HG03196 (cell line): Measurements from ENCODE around the gene MAPK7.

Source experiments
- ATAC-seq: cut with Tn5 transposase; IDR thresholded peaks from one replicate; pipeline ENCODE4 v1.9.1; 2021; ENCODE audit not compliant: unreplicated experiment

The MAPK7 gene

DNA sequence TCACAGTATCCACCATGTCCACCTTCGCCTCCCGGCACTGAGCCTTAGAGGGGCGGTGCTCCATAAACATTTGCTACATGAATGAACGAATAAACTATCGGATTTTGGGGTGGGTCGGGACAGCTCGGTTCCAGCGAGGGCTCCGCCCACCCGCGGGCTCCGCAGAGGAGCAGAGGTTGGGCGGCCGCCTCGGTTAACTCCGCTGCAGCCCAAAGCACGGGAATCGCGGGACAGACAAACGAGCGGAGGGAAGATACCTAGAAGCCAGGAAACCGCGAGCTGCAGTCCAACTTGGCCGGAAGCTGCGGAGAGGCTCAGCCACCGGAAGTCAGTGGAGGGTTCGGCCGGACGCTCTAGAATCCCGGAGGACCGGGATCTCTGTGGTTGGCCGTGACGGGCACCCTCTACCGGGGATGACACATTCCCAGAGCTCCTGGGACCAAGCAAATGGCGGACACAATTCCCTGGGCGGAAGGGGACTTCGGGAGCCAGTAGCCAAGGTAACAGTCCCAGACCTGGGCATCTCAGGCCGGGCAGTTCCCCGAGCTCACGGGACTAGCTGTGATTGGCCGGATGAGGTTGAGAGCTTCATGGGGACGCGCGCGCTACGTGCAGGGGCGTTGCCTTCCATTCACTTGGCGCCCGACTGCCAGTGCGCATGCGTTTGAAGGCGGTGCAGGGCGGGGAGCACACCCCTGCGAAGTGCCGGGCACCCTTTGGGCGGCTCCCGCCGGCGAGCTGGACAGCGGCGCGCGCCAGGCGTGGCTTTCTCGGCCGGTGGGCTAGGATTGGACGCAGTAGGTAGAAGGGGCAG lies 489 bp upstream of the MAPK7 start:
- peak; percentile 93 for ATAC-seq

DNA sequence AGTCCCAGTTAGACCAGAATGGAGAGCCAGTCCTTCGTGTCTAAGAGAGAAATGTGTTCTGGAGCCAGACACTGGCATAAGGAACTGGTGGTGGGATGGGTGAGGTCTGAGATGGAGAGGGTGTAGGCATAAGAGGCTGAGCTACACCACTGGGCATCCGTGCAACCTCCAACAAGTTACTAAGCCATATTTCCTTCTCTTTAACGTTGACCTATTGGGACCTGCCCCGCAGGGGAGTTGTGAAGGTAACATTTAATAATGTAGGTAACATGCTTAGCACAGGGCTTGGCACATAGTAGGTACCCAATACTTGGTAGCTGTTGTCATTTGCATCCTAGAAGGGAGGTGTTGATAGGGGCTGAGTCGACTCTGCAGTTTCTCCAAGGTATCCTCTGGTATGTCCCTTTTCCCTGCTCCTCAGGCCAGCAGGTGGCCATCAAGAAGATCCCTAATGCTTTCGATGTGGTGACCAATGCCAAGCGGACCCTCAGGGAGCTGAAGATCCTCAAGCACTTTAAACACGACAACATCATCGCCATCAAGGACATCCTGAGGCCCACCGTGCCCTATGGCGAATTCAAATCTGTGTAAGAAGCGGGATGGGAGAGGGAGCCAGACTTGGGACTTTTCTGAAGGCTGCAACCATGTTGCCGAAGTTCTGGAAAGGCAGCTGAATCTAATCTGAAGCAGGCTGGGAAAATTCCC lies 1.2 kb downstream of the MAPK7 start:
- no peak for ATAC-seq

DNA sequence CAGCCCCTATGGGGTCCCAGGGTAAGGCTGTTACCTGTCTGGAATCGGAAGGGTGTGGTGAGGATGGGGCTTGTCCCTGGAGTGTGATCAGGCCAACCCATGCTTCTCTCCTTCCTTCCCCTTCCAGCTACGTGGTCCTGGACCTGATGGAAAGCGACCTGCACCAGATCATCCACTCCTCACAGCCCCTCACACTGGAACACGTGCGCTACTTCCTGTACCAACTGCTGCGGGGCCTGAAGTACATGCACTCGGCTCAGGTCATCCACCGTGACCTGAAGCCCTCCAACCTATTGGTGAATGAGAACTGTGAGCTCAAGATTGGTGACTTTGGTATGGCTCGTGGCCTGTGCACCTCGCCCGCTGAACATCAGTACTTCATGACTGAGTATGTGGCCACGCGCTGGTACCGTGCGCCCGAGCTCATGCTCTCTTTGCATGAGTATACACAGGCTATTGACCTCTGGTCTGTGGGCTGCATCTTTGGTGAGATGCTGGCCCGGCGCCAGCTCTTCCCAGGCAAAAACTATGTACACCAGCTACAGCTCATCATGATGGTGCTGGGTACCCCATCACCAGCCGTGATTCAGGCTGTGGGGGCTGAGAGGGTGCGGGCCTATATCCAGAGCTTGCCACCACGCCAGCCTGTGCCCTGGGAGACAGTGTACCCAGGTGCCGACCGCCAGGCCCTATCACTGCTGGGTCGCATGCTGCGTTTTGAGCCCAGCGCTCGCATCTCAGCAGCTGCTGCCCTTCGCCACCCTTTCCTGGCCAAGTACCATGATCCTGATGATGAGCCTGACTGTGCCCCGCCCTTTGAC lies 2.4 kb downstream of the MAPK7 start:
- ATAC-seq: no peak

DNA sequence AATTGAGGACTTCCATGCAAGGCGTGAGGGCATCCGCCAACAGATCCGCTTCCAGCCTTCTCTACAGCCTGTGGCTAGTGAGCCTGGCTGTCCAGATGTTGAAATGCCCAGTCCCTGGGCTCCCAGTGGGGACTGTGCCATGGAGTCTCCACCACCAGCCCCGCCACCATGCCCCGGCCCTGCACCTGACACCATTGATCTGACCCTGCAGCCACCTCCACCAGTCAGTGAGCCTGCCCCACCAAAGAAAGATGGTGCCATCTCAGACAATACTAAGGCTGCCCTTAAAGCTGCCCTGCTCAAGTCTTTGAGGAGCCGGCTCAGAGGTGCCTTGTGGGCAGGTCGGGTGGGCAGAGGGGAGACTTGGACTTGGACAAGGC lies 3.1 kb downstream of the MAPK7 start:
- ATAC-seq: no peak

DNA sequence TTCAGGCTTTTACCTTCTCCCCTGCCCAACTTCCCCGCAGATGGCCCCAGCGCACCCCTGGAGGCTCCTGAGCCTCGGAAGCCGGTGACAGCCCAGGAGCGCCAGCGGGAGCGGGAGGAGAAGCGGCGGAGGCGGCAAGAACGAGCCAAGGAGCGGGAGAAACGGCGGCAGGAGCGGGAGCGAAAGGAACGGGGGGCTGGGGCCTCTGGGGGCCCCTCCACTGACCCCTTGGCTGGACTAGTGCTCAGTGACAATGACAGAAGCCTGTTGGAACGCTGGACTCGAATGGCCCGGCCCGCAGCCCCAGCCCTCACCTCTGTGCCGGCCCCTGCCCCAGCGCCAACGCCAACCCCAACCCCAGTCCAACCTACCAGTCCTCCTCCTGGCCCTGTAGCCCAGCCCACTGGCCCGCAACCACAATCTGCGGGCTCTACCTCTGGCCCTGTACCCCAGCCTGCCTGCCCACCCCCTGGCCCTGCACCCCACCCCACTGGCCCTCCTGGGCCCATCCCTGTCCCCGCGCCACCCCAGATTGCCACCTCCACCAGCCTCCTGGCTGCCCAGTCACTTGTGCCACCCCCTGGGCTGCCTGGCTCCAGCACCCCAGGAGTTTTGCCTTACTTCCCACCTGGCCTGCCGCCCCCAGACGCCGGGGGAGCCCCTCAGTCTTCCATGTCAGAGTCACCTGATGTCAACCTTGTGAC lies 3.6 kb downstream of the MAPK7 start:
- ATAC-seq: no peak

DNA sequence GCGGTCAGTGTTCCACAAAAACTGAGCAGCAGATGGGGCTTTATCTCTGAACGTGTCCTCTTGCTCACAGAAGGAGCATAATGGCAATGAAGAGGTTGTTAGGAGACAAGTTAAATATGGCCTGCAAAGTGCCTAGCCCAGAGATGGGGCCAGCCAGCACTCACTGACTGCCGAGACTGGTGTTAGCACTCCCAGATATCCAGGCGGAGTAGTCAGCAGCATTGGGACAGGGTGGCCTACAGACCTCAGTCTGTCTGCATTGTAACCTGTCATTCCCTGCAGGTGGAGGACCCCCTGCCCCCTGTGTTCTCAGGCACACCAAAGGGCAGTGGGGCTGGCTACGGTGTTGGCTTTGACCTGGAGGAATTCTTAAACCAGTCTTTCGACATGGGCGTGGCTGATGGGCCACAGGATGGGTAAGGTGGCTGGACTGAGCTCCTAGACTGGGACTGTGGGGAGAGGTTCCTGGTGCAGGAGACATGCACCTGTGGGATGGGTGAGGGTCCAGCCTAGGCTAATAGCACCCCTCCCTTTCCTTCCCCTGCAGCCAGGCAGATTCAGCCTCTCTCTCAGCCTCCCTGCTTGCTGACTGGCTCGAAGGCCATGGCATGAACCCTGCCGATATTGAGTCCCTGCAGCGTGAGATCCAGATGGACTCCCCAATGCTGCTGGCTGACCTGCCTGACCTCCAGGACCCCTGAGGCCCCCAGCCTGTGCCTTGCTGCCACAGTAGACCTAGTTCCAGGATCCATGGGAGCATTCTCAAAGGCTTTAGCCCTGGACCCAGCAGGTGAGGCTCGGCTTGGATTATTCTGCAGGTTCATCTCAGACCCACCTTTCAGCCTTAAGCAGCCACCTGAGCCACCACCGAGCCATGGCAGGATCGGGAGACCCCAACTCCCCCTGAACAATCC lies 4.5 kb downstream of the MAPK7 start:
- ATAC-seq: no peak

DNA sequence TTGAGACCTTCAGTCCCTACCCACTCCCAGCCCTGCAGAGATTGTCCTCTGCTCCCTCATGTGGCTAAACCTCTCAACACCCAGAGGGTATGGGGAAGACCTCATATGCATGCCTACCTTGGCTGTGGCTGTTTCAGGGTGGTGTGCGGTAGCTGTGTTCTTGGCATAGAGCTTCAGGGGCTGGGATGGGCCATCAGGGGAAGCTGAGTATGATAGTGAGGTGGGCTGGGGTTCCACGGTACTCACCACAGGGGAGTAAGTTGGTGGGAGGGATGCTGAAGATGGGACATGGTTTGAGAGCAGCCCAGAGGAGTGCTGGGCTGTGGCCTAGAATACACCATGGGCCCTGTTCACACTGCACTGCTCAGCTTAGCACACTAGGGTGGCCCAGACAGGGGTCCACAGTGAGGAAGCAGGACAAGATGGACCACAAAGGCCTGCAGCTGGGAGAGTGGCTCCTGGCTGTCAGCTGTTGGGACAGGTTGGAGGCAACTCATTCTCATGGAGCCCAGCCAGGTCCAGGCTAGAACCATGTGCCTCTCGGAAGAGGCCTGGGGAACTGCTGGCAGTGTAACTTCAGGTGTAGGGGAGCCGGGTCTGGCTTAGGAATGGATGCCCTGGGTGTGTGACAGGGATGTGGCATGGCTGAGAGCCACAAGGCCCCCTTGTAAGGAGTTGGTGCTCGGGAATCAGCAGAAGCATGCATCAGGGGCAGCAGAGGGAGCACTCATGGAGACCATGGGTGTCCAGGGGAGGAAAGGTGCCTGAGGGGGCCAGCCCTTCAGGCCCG lies 5.6 kb downstream of the MAPK7 start:
- no peak for ATAC-seq

DNA sequence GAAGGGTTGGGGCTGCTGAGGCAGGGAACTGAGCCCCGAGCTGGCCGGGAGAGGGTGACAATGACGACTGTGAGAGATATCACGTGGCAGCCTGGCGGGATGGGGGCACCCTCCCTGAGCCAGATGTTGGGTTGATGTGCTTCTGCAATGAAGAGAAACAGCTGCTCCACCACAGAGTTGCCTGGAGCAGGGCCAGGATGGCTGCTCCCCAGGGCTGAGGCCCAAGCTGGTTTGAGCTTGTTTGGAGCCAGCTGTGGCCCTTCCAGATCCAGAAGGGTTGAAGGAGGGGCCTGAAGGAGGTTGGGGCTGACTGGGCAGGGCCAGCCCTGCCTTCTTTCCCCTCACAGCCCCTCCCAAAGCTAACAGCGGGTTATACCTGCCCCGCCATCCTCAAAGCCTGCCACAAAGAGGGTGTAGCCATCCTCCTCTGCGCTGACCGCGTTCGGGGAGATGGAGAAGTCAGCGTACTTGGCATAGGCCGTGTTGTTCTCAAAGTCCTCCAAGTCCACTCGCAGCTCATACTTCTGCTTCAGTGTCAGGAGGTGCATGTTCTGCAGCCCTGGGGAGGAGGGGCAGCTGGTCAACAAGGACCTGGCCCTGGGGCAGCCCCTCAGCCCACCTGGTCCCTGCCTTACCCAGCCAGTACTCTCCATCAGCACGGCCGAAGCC lies 6.6 kb downstream of the MAPK7 start:
- ATAC-seq: no peak

DNA sequence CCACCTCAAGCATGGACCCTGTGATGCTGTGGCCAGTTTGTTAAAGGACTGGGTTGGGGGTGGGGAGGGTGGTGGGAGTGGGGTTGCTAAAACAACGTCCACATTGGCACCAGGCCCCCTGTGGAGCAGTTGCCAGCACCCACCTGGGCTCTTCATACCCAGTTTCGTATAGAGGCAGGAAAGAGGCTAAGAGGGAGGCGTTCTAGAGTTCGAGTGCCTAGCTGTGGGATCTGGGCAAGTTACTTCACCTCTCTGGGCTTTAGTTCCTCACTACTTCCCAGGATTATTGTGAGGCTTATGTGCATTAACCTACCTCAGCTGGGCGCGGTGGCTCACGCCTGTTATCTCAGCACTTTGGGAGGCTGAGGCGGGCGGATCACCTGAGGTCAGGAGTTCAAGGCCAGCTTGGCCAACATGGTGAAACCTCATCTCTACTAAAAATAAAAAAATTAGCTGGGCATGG lies 7.3 kb downstream of the MAPK7 start:
- no peak for ATAC-seq

DNA sequence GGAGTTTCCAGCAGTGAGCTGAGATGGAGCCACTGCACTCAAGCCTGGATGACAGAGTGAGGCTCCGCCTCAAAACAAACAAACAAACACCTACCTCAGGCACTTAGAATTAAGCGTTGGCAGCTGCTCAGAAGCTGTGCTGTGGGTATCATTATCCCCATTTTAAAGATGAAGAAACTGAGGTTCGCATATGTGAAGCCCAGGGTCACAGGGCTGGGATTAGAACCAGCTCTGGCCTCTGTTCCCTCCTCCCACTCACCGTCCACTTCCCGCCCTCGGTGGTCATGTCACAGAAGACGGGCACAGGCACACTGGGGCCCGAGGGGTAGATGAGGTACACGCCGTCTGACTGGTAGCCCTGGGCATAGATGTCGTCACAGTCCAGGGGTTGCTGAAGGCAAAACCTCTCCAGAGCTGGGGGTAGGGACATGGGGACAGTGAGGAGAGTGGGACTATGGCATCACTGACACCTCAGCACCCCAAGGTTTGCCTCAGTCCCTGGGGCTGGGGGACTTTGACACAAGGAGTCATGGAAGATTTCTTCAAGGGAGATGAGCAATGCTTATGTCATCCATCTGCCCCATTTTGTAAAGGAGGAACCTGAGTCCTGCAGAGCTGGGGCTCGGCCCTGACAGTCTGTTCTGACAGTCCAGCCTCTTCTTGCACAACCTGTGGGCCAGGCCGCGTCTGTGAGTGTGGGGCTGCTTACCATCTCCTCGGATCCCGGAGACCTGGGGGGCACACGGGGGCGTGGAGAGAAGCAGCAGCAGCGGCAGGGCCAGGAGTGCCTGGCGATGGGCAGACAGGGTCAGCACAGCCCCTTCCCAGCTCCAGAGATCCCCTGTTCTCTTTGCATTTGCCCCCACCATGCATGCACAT lies 8.0 kb downstream of the MAPK7 start:
- ATAC-seq: no peak

DNA sequence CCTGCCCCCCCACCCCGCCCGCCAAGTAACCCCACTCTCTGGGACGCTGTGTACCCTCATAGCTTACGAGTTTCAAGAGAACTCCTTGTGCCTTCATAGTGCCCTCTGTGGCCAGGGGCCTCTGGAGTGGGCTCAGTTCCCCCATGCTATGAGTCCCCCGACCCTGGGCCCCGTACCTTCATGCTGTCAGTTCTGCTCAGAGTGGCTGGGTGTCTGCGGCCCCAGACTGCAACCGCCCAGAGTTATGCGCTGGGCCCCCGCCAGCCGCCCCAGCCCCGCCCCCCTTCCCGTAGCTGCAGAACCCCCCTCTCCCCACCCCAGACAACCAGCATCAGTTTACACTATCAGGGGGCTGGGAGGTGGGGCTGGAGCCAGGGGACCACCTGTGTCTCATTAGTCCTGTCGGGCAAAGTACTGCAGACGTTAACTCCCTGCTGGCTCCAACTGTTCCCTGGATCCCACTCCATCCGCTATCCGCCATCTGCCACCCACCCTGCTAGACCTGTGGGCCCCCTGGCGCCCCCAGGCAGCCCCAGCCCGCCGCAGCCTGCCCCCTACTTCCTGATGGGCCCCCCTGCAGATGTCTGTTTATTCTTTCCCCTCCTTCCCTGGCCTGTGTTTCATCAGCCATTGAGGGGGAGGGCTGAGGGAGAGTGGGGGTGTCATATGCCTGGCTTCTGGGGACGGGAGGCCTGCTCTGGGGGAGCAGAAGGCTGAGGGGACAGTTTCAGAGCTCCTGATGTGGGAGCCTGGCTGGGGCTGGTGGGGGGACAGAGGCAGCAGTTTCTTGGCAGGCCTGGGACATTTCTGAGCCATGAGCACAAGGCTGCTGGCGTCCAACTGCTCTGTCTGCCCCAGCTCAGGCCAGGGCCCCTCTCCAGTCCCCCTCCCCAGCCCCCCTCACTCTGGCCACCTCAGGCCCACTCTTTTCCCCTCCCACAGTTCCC lies 8.9 kb downstream of the MAPK7 start, which contains the start of gene MFAP4:
TSS of gene MFAP4 (minus strand) at position 217 of the 947 bp plus-strand sequence. CDS start at position 182, 35 bp downstream.
- ATAC-seq: no peak

DNA sequence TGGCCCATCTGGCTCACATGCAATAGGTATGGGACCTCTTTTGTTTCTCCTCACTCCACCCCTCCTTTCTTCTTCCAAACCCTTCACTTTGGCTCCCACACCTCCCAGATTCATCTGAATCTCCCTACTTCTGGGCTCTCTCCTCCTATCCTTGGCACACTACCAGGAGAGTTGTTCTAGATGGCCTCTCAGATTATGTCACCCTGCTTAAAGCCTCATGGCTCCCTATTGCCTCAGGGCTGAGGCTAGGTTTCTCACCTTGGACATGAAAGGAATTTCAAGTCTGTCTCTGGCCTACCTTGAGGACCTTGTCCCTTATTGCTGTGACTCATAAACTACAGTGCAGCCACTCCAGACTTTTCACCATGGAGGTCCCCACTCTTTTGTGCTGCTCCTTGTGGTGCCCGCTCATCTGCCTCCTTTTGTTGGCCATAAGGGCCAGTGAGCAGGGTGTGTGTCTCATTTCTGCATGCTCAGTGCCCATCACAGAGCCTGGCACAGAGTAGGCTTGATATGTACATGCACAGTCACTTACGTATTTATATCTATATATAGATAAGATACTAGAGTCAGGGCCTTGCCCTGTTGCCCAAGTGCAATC lies 9.7 kb downstream of the MAPK7 start:
- ATAC-seq: no peak

DNA sequence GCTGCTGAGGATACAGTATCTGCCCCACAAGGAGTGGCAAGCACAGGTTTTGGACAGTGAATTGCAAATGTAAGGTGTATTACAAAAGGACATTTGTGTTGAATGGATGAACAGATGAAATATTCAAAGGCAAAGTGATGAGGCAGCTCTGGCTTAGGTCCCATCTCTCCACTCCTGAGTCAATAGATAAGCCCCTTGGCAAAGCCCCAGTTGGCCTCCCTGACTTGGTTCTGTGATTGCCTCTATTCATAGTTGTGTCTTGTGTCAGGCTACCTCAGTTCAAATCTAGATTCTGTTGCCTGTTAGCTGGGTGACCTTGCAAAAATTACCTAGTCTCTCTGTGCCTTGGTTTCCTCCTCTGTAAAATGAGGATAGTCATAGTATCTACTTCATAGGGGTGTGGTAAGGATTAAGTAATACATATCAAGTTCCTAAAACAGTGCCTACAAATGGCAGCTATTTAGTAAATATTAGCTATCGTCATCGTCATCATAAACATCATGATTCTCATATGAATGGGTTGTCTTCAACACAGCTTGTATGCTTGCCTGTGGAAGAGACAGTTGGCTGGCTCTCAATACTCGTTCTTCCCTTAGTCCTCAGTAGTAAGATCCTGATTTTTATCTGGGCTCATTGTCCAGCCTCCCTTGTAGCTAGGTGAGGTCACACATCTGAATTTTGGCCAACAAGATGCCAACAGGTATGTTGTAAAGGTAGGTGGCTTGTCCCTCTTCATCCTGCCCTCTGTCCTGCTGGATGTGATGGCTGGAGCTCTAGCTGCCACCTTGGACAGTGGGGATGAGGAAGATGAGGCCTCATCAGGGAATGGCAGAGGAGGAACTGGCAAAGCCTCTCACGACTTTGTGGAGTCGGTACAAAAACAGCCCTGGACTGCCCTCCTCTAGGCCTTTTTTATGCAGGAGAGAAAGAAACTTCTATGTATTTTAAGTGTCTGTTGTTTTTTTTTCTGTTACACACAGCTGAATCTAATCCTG lies 10.8 kb downstream of the MAPK7 start:
- ATAC-seq: no peak

DNA sequence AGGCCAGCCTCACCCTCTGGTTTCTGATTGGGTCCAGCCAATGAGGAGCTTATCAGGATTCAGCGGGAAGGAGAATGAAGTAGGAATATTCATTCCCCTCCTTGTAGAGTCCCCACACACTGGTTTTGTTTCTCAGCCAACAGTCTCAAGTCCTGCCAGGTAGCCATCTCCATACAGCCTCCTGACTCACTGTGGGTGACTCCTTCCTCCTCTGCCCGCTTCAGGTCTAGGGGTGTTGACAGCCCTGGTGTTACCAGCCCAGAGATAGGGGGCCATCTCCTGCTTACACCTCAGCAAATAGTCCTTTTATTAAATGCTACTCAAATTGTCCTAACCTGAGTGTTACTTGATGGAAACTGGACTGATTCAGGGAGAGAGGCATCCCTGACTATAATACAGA lies 12.7 kb downstream of the MAPK7 start:
- ATAC-seq: no peak

DNA sequence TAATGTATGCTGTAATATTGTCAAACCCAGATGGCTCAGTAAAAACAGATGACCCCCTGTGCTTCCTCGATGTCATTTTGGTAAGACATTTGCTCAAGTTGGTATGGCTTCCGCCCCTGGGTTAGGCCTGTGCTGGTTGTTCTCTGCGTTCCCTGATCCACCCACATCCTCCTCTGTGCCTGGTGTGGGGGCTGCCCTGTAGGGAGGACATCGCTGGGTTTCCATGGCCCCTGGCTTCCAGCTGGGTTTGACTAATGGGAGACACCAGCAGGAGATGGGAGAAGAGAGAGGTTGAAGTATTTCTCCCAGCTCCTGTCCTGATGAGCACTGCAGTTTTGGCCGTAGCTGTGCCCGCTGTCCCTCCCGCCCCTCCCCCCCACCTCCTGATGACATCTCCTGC lies 13.1 kb downstream of the MAPK7 start:
- no peak for ATAC-seq
